Esophagus squamous epithelium (tissue), 4 donors: Measurements from ENCODE around the gene PLA2G7.

Source experiments
- POLR2A ChIP-seq, 4 donors: fragments of 450-650 bp; IDR thresholded peaks; one replicate each; pipeline ENCODE4 v1.6.1; 2017; ENCODE audit warnings: antibody characterized with exemption in 4 of 4, mild to moderate bottlenecking in 4 of 4, moderate library complexity in 3 of 4
- TF ChIP-seq, protein P1 (sequence below), 6 experiments: fragments of 450-650 bp in 4 of 6; fragments of 200-600 bp in 2 of 6; sonication (generic) in 2 of 6; IDR thresholded peaks; one replicate each; pipeline ENCODE4 v1.5.1; 2016 to 2019; ENCODE audit warnings: antibody characterized with exemption in 6 of 6, mild to moderate bottlenecking in 4 of 6, moderate library complexity in 4 of 6

GRCh38 chr6:46773201-46773855, 38.2 kb upstream of the PLA2G7 start:
- TF ChIP-seq, protein P1, sequence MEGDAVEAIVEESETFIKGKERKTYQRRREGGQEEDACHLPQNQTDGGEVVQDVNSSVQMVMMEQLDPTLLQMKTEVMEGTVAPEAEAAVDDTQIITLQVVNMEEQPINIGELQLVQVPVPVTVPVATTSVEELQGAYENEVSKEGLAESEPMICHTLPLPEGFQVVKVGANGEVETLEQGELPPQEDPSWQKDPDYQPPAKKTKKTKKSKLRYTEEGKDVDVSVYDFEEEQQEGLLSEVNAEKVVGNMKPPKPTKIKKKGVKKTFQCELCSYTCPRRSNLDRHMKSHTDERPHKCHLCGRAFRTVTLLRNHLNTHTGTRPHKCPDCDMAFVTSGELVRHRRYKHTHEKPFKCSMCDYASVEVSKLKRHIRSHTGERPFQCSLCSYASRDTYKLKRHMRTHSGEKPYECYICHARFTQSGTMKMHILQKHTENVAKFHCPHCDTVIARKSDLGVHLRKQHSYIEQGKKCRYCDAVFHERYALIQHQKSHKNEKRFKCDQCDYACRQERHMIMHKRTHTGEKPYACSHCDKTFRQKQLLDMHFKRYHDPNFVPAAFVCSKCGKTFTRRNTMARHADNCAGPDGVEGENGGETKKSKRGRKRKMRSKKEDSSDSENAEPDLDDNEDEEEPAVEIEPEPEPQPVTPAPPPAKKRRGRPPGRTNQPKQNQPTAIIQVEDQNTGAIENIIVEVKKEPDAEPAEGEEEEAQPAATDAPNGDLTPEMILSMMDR (IDR thresholded peaks at IDR 0.05), result no peak
- TF ChIP-seq POLR2A (IDR thresholded peaks at IDR 0.05), result no peak
